SK-N-SH (cell line): ENCODE measurements around the gene ZMYND15.
"Not testable (repeated sequence)": the region's sequence is repeated elsewhere in the genome, so short reads cannot be mapped to it uniquely, and the experiment has no call there.

ENCODE experiments used
- ELF1 ChIP-seq: IDR thresholded peaks from 2 replicates; pipeline ENCODE4 v1.4.0; 2012
- EP300 ChIP-seq, 2 experiments: IDR thresholded peaks; 2 replicates each; pipeline versions ENCODE4 v1.4.0 to v1.6.1; 2012; ENCODE audit warnings: borderline replicate concordance in 1 of 2, low read depth in 1 of 2, low read length in 1 of 2
- GABPA ChIP-seq: IDR thresholded peaks from 2 replicates; pipeline ENCODE4 v1.4.0; 2012; ENCODE audit warnings: low read depth, mild to moderate bottlenecking
- GATA2 ChIP-seq: sonication (generic); formaldehyde crosslinking; IDR thresholded peaks from 2 replicates; pipeline ENCODE4 v1.5.0; 2020; ENCODE audit warnings: mild to moderate bottlenecking, missing genetic modification reagents
- JUND ChIP-seq: IDR thresholded peaks from 2 replicates; pipeline ENCODE4 v1.4.0; 2012
- MXI1 ChIP-seq: IDR thresholded peaks from 2 replicates; pipeline ENCODE4 v1.6.1; 2012; ENCODE audit warnings: mild to moderate bottlenecking, low read depth, low read length, improper control_type of control experiment
- POLR2AphosphoS5 ChIP-seq: IDR thresholded peaks from 2 replicates; pipeline ENCODE4 v1.6.1; 2012; ENCODE audit warnings: low read depth, low read length
- RAD21 ChIP-seq: IDR thresholded peaks from 2 replicates; pipeline ENCODE4 v1.6.1; 2012; ENCODE audit warnings: mild to moderate bottlenecking, low read length
- RCOR1 ChIP-seq: fragments of 150-350 bp; IDR thresholded peaks from 2 replicates; pipeline ENCODE4 v1.6.1; 2017; ENCODE audit warnings: antibody characterized with exemption, low read length
- TEAD4 ChIP-seq: IDR thresholded peaks from 2 replicates; pipeline ENCODE4 v1.4.0; 2012; ENCODE audit warnings: mild to moderate bottlenecking, borderline replicate concordance; ENCODE audit not compliant: insufficient read depth
- TF ChIP-seq, protein P1 (sequence below): fragments of 200-600 bp; sonication (generic); IDR thresholded peaks from 2 replicates; pipeline ENCODE4 v1.6.1; 2017; ENCODE audit warnings: antibody characterized with exemption, mild to moderate bottlenecking, moderate library complexity
- TF ChIP-seq, protein P2 (sequence below): IDR thresholded peaks from 2 replicates; pipeline ENCODE4 v1.4.0; 2012; ENCODE audit warnings: low read depth
- TF ChIP-seq, protein P3 (sequence below): IDR thresholded peaks from 2 replicates; pipeline ENCODE4 v1.6.1; 2012; ENCODE audit warnings: mild to moderate bottlenecking, low read depth, low read length, moderate library complexity

DNA sequence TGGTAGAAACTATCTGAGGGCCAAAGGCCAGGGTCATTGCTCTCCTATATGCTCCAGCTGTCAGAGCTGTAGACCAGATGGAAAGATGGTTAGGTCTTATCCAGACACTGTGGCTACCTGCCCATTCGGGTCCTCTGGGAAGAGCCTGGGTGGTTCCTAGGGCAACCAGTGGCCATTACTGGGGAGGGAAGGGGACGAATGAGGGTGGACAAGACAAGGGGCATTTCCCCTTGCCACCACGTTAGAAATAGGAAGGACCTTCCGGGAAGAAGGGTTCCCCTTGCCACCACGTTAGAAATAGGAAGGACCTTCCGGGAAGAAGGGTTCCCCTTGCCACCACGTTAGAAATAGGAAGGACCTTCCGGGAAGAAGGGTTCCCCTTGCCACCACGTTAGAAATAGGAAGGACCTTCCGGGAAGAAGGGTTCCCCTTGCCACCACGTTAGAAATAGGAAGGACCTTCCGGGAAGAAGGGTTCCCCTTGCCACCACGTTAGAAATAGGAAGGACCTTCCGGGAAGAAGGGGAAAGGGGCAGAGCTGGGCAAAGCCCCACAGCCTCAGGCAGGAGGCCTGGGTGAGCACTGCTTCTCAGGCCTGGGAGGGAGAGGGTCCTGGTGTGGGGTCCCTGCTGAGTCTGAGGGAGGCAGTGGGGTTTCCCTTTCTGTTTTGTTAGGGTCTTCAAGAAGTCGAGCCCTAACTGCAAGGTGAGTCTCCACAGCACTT lies 25.1 kb upstream of the ZMYND15 start:
- not testable (repeated sequence) for TF ChIP-seq RCOR1; RAD21; JUND; ELF1; GABPA; MXI1; GATA2 (CRISPR knock-in tag); EP300 (IDR thresholded peaks at IDR 0.05; ENCODE audit: borderline replicate concordance in 1 of 2, low read depth in 1 of 2, low read length in 1 of 2); POLR2AphosphoS5; TEAD4
- TF ChIP-seq, protein P1, sequence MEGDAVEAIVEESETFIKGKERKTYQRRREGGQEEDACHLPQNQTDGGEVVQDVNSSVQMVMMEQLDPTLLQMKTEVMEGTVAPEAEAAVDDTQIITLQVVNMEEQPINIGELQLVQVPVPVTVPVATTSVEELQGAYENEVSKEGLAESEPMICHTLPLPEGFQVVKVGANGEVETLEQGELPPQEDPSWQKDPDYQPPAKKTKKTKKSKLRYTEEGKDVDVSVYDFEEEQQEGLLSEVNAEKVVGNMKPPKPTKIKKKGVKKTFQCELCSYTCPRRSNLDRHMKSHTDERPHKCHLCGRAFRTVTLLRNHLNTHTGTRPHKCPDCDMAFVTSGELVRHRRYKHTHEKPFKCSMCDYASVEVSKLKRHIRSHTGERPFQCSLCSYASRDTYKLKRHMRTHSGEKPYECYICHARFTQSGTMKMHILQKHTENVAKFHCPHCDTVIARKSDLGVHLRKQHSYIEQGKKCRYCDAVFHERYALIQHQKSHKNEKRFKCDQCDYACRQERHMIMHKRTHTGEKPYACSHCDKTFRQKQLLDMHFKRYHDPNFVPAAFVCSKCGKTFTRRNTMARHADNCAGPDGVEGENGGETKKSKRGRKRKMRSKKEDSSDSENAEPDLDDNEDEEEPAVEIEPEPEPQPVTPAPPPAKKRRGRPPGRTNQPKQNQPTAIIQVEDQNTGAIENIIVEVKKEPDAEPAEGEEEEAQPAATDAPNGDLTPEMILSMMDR = not testable (repeated sequence)
- TF ChIP-seq, protein P2, sequence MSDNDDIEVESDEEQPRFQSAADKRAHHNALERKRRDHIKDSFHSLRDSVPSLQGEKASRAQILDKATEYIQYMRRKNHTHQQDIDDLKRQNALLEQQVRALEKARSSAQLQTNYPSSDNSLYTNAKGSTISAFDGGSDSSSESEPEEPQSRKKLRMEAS = not testable (repeated sequence)
- TF ChIP-seq, protein P3, sequence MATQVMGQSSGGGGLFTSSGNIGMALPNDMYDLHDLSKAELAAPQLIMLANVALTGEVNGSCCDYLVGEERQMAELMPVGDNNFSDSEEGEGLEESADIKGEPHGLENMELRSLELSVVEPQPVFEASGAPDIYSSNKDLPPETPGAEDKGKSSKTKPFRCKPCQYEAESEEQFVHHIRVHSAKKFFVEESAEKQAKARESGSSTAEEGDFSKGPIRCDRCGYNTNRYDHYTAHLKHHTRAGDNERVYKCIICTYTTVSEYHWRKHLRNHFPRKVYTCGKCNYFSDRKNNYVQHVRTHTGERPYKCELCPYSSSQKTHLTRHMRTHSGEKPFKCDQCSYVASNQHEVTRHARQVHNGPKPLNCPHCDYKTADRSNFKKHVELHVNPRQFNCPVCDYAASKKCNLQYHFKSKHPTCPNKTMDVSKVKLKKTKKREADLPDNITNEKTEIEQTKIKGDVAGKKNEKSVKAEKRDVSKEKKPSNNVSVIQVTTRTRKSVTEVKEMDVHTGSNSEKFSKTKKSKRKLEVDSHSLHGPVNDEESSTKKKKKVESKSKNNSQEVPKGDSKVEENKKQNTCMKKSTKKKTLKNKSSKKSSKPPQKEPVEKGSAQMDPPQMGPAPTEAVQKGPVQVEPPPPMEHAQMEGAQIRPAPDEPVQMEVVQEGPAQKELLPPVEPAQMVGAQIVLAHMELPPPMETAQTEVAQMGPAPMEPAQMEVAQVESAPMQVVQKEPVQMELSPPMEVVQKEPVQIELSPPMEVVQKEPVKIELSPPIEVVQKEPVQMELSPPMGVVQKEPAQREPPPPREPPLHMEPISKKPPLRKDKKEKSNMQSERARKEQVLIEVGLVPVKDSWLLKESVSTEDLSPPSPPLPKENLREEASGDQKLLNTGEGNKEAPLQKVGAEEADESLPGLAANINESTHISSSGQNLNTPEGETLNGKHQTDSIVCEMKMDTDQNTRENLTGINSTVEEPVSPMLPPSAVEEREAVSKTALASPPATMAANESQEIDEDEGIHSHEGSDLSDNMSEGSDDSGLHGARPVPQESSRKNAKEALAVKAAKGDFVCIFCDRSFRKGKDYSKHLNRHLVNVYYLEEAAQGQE = not testable (repeated sequence)
